Lower leg skin (tissue), 3 donors: ENCODE measurements around the gene SDK1.

Experiments used
- POLR2A ChIP-seq, 2 donors: fragments of 450-650 bp; IDR thresholded peaks; one replicate each; pipeline ENCODE4 v1.6.1; 2016 to 2017; ENCODE audit warnings: antibody characterized with exemption in 2 of 2, mild to moderate bottlenecking in 1 of 2, moderate library complexity in 1 of 2
- TF ChIP-seq, protein P1 (sequence below), 3 donors: fragments of 450-650 bp; IDR thresholded peaks; one replicate each; pipeline ENCODE4 v1.5.1; 2016; ENCODE audit warnings: antibody characterized with exemption in 3 of 3, mild to moderate bottlenecking in 3 of 3, moderate library complexity in 2 of 3

DNA sequence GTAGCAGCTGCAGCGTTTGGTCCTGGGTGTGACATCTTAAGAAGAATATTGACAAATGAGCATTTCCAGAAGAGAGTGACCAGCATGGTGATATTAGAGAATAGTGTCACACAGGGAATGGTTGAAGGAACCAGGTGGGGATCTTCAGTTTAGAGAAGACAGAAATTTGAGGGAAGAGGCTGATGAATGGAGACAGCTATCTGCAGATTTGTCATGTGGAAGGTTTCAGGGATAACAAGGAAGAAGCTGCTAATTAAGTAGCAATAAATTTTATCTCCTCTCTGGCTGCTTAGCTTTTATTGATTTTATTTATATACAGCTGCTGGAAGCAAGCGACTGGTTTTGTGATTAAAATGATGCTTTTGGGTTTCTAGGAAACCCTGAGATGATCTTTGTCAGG lies 26.0 kb downstream of the SDK1 start:
- TF ChIP-seq, protein P1, sequence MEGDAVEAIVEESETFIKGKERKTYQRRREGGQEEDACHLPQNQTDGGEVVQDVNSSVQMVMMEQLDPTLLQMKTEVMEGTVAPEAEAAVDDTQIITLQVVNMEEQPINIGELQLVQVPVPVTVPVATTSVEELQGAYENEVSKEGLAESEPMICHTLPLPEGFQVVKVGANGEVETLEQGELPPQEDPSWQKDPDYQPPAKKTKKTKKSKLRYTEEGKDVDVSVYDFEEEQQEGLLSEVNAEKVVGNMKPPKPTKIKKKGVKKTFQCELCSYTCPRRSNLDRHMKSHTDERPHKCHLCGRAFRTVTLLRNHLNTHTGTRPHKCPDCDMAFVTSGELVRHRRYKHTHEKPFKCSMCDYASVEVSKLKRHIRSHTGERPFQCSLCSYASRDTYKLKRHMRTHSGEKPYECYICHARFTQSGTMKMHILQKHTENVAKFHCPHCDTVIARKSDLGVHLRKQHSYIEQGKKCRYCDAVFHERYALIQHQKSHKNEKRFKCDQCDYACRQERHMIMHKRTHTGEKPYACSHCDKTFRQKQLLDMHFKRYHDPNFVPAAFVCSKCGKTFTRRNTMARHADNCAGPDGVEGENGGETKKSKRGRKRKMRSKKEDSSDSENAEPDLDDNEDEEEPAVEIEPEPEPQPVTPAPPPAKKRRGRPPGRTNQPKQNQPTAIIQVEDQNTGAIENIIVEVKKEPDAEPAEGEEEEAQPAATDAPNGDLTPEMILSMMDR (IDR thresholded peaks at IDR 0.05): no peak
- TF ChIP-seq POLR2A (IDR thresholded peaks at IDR 0.05): no peak
